Central memory CD8-positive, alpha-beta T cell (primary cell): ENCODE measurements around the gene WDR43.

Experiments
- ATAC-seq: fragments of 150-1000 bp; cut with Tn5 transposase; replicated peaks from 2 replicates; pipeline ENCODE4 v1.10.0; 2022; ENCODE audit warnings: mild to moderate bottlenecking, moderate FRiP score, moderate number of reproducible peaks; ENCODE audit not compliant: poor library complexity, severe bottlenecking; ENCODE audit errors: extremely low read depth
- DNase-seq, 2 donors: peaks; one replicate each; pipeline ENCODE4 v3.0.0; 2021; ENCODE audit warnings: low spot score in 2 of 2
- H3K27ac Mint-ChIP-seq: one replicate; pipeline ENCODE4 v1.8.0; 2022; ENCODE audit warnings: low read depth, mild to moderate bottlenecking, moderate library complexity, mixed read lengths
- H3K27me3 Mint-ChIP-seq: one replicate; pipeline ENCODE4 v1.8.0; 2022; ENCODE audit warnings: mixed read lengths
- H3K36me3 Mint-ChIP-seq: one replicate; pipeline ENCODE4 v1.8.0; 2022; ENCODE audit warnings: mild to moderate bottlenecking, moderate library complexity, mixed read lengths; ENCODE audit not compliant: insufficient read depth
- H3K4me1 Mint-ChIP-seq: one replicate; pipeline ENCODE4 v1.8.0; 2022; ENCODE audit warnings: mixed read lengths
- H3K4me3 Mint-ChIP-seq: one replicate; pipeline ENCODE4 v1.8.0; 2022; ENCODE audit warnings: mild to moderate bottlenecking, moderate library complexity, mixed read lengths
- H3K9me3 Mint-ChIP-seq: one replicate; pipeline ENCODE4 v1.8.0; 2022; ENCODE audit warnings: mixed read lengths

Gene WDR43

DNA sequence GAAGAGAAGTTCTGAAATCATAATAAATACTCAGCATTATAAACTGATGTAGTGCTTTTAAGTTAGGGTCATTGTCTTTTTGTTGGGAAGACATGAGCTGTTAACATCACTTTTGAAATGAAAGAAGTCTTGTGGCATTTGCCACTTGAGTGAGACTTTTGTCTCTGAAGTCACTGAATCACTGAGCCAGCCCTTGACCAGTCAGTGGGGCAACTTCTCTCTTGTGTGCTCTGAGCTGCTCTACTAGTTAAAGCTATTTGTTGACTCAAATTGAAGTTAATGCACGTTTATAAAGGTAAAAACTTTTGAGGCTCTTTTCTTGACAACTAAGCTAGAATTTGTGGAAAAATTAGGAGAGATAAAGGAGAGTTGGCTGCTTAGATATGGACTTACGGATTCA, 6.7 kb downstream of the WDR43 start:
- no peak for DNase-seq
- ATAC-seq, result no peak

GRCh38 chr2:28901841-28902240, 7.4 kb downstream of the WDR43 start:
- Mint-ChIP-seq H3K36me3 (peaks cover 21% of the 10 kb centered on the region), H3K27ac (no peak overlapping the region), H3K27me3 (no peaks in the 10 kb centered on the region), H3K4me1 (peaks cover 45% of the 10 kb centered on the region), H3K4me3 (no peak overlapping the region), H3K9me3 (no peaks in the 10 kb centered on the region)
- ATAC-seq (no peak), DNase-seq (no peak)

More for the DNA sequence above, 6.7 kb downstream of the WDR43 start:
- Mint-ChIP-seq H3K27ac (no peak overlapping the region), H3K36me3 (peaks cover 16% of the 10 kb centered on the region), H3K4me3 (no peak overlapping the region), H3K9me3 (no peaks in the 10 kb centered on the region), H3K4me1 (peaks cover 45% of the 10 kb centered on the region), H3K27me3 (no peaks in the 10 kb centered on the region)

GRCh38 chr2:28902584-28902983, 8.1 kb downstream of the WDR43 start:
- Mint-ChIP-seq H3K27me3 (no peaks in the 10 kb centered on the region), H3K36me3 (peaks cover 28% of the 10 kb centered on the region), H3K9me3 (no peaks in the 10 kb centered on the region), H3K4me3 (no peak overlapping the region), H3K4me1 (peaks cover 40% of the 10 kb centered on the region), H3K27ac (no peak overlapping the region)
- ATAC-seq, result no peak
- no peak for DNase-seq

DNA sequence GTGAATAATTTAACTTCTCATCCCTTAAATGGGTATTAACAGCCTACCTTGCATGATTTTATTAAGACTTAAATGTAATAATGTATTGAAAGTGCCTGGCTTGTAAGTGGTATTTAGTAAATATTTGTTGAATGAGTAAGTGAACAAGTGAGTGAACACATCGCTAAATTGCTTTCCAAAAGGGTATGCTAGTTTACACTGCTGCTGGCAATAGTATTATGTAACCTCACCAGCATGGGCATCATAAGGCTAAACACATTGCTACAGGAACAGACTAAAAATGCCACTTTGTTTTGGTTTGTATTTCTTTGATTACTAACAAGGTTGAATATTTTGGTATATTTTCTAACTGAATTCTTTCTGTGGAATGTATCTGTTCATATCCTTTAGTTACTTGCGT, 9.8 kb downstream of the WDR43 start:
- ATAC-seq (no peak), DNase-seq (no peak)
- Mint-ChIP-seq H3K36me3 (peaks cover 42% of the 10 kb centered on the region), H3K4me3 (no peak overlapping the region), H3K9me3 (no peaks in the 10 kb centered on the region), H3K27me3 (no peaks in the 10 kb centered on the region), H3K27ac (no peak overlapping the region), H3K4me1 (peaks cover 24% of the 10 kb centered on the region)

GRCh38 chr2:28904802-28905457, 10.5 kb downstream of the WDR43 start:
- no peak for ATAC-seq
- H3K27ac Mint-ChIP-seq, result no peak overlapping the region
- DNase-seq, result no peak
- H3K27me3 Mint-ChIP-seq, result no peaks in the 10 kb centered on the region
- peaks cover 45% of the 10 kb centered on the region for H3K36me3 Mint-ChIP-seq
- no peak overlapping the region for H3K4me3 Mint-ChIP-seq
- no peaks in the 10 kb centered on the region for H3K9me3 Mint-ChIP-seq
- peaks cover 26% of the 10 kb centered on the region for H3K4me1 Mint-ChIP-seq

- ATAC-seq (no peak), DNase-seq (no peak)
- Mint-ChIP-seq H3K9me3 (no peaks in the 10 kb centered on the region), H3K4me1 (peaks cover 26% of the 10 kb centered on the region), H3K27me3 (no peaks in the 10 kb centered on the region), H3K36me3 (peaks cover 50% of the 10 kb centered on the region), H3K27ac (no peak overlapping the region), H3K4me3 (no peak overlapping the region)
Measured at GRCh38 chr2:28905533-28905932, 11.1 kb downstream of the WDR43 start.

DNA sequence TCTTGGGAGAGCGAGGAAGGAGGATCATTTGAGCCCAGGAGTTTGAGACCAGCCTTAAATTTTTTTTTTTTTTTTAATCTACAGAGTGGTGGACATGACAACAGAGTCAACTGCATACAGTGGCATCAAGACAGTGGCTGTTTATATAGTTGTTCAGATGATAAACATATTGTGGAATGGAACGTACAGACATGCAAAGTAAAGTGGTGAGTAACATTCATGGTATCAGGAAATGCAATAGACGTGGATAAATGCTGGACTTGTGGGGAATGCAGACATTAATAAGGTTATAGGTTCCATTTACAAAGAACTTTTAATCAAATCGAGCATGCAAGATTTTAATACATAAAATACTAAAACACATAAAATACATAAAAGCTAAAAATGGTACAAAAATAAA, 11.9 kb downstream of the WDR43 start:
- Mint-ChIP-seq H3K9me3 (no peaks in the 10 kb centered on the region), H3K36me3 (peaks cover 53% of the 10 kb centered on the region), H3K27ac (no peak overlapping the region), H3K27me3 (no peaks in the 10 kb centered on the region), H3K4me3 (no peak overlapping the region), H3K4me1 (peaks cover 17% of the 10 kb centered on the region)
- DNase-seq, result no peak
- no peak for ATAC-seq

DNA sequence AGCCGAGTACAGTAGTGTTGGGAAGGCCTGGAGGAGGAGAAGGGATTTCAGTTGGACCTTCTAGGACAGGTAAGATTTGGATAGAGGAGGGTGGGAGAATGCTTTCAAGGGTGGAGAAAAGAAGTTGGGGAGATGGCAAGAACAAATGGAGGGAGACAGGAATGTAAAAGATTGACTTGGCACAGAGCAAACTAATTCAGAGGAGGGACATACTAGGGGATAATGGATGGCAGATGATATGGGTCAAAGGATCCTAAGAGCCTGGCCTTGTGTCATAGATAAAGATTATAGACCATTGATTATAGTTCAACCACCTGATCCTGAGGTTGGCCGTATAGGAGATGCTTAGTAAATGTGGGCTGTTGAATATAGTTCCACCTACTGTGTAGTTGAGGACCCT, 12.4 kb downstream of the WDR43 start:
- Mint-ChIP-seq H3K9me3 (no peaks in the 10 kb centered on the region), H3K36me3 (peaks cover 56% of the 10 kb centered on the region), H3K4me3 (no peak overlapping the region), H3K27ac (no peak overlapping the region), H3K4me1 (peaks cover 15% of the 10 kb centered on the region), H3K27me3 (no peaks in the 10 kb centered on the region)
- ATAC-seq, result no peak
- no peak for DNase-seq

DNA sequence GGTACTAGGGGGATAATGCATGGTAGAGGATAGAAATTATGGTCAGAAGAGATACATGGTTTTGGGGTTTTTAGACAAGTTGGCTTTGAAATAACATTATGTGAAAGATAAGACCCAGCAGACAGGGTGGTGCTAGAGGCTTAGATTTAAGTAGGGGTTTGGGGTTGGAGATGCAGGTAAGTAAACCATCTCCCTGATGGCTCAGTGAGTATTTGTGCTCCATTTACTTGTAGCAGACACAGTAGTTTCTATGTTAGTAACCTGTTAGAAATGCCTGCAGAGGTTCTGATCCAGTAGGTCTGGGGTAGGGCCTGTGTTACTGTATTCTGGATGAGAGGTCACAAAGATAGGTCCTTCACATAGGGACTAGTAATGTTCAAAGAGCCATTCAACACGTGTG, 13.7 kb downstream of the WDR43 start:
- H3K27ac Mint-ChIP-seq, result no peak overlapping the region

GRCh38 chr2:28909655-28910353, 15.3 kb downstream of the WDR43 start:
- no peak overlapping the region for H3K4me3 Mint-ChIP-seq
- no peaks in the 10 kb centered on the region for H3K27me3 Mint-ChIP-seq
- H3K36me3 Mint-ChIP-seq, result peaks cover 70% of the 10 kb centered on the region
- ATAC-seq (no peak), DNase-seq (no peak)
- no peaks in the 10 kb centered on the region for H3K9me3 Mint-ChIP-seq
- peaks cover 15% of the 10 kb centered on the region for H3K4me1 Mint-ChIP-seq
- no peak overlapping the region for H3K27ac Mint-ChIP-seq

More for the DNA sequence above, 13.7 kb downstream of the WDR43 start:
- ATAC-seq, result no peak
- H3K4me3 Mint-ChIP-seq, result no peak overlapping the region
- DNase-seq, result no peak
- no peaks in the 10 kb centered on the region for H3K27me3 Mint-ChIP-seq
- peaks cover 62% of the 10 kb centered on the region for H3K36me3 Mint-ChIP-seq
- H3K9me3 Mint-ChIP-seq, result no peaks in the 10 kb centered on the region
- peaks cover 18% of the 10 kb centered on the region for H3K4me1 Mint-ChIP-seq

- Mint-ChIP-seq H3K27me3 (no peaks in the 10 kb centered on the region), H3K9me3 (no peaks in the 10 kb centered on the region), H3K4me3 (no peak overlapping the region), H3K36me3 (peaks cover 61% of the 10 kb centered on the region), H3K27ac (no peak overlapping the region), H3K4me1 (peaks cover 11% of the 10 kb centered on the region)
- ATAC-seq (no peak), DNase-seq (no peak)
Measured at GRCh38 chr2:28915939-28916338, 21.5 kb downstream of the WDR43 start.

- Mint-ChIP-seq H3K27ac (peak overlapping the region; percentile 12), H3K36me3 (peaks cover 83% of the 10 kb centered on the region)
- DNase-seq, result no peak
Measured at GRCh38 chr2:28926847-28927246, 32.4 kb downstream of the WDR43 start.

GRCh38 chr2:28927469-28927868, 33.0 kb downstream of the WDR43 start:
- Mint-ChIP-seq H3K9me3 (no peaks in the 10 kb centered on the region), H3K4me1 (peaks cover 17% of the 10 kb centered on the region), H3K27ac (no peak overlapping the region), H3K36me3 (peaks cover 83% of the 10 kb centered on the region), H3K27me3 (no peaks in the 10 kb centered on the region), H3K4me3 (no peak overlapping the region)
- no peak for DNase-seq
- ATAC-seq, result no peak

More at GRCh38 chr2:28926847-28927246, 32.4 kb downstream of the WDR43 start:
- peaks cover 19% of the 10 kb centered on the region for H3K4me1 Mint-ChIP-seq
- no peak for ATAC-seq
- no peaks in the 10 kb centered on the region for H3K27me3 Mint-ChIP-seq
- no peak overlapping the region for H3K4me3 Mint-ChIP-seq
- H3K9me3 Mint-ChIP-seq, result no peaks in the 10 kb centered on the region
